ENCODE data around the gene KIAA2012. TPM values are rescaled to one million over a fixed set of nuclear protein-coding genes. Genes with fewer than 3 reads are reported as not detected.
A peak's percentile ranks its signal among the peaks of the same experiment; 100 is the strongest.

The KIAA2012 gene
- total RNA-seq, 2 donors from 2014 or later = not detected

DNA sequence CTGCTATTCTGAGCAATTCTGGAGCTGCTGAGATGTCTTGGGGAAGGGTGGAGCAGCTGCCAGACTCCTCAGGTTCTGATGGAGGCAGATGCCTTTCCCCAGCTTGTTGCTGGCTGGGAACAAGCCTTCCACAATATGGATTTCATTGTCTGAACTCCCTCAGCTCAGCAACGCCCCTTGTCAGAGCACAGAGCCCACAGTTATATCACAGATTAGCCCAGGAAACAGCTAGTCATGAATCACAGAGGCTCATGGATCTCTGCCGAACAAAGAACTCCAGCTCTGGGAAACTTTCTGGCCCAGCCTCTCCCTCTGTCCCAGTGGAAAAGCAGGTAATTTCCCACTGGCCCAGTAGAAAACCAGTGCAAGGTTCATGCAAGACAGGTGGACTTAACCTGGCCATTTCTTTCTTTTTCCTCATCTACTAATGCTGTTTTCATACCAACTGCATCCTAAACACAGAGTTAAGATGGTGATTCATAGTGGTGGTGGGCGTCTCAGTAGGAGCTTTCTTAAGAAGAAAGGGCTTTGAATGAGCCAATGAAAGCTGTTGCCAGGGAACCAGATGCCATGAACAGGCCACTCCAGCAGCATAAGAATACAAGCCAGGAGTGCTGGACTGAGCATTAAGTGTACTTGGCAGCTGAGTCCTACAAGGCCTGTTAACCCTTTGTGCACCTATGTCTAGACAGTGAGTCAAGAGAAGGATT lies 8.7 kb upstream of the KIAA2012 start:
- Mint-ChIP-seq H3K9me3 (no peaks in the 10 kb centered on the region), H3K27ac (no peak overlapping the region), H3K36me3 (no peaks in the 10 kb centered on the region)
- DNase-seq (ENCODE audit: low spot score in 2 of 2) = peak in 1 of 2 donors; percentile 4
- peak; percentile 13 to 77 for ATAC-seq

GRCh38 chr2:202064881-202065230 lies 8.2 kb upstream of the KIAA2012 start:
- ATAC-seq = no peak
- H3K9me3 Mint-ChIP-seq = no peaks in the 10 kb centered on the region

DNA sequence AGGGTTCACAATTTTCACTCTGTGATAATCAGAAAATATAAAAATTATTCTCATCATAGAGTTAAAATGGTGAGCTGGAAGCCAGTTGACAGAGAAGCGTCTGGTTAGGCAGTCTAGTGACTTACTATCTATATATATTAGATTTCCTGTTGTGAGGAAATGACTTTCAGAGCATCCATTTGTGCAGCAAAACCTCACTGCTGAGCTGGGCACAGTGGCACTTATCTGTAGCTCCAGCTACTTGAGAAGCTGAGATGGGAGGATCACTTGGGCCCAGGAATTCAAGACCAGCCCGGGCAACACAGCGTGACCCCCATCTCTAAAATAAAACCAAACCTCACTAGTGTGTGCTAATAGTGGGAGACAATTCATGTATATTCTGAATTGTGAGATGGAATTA lies 7.2 kb upstream of the KIAA2012 start:
- Mint-ChIP-seq H3K9me3 (no peaks in the 10 kb centered on the region), H3K27ac (no peak overlapping the region), H3K36me3 (no peaks in the 10 kb centered on the region)
- ATAC-seq (no peak), DNase-seq (ENCODE audit: low spot score in 2 of 2) (no peak)

More at GRCh38 chr2:202064881-202065230, 8.2 kb upstream of the KIAA2012 start:
- no peak overlapping the region for H3K27ac Mint-ChIP-seq
- DNase-seq (ENCODE audit: low spot score in 2 of 2) = no peak
- H3K36me3 Mint-ChIP-seq = no peaks in the 10 kb centered on the region

DNA sequence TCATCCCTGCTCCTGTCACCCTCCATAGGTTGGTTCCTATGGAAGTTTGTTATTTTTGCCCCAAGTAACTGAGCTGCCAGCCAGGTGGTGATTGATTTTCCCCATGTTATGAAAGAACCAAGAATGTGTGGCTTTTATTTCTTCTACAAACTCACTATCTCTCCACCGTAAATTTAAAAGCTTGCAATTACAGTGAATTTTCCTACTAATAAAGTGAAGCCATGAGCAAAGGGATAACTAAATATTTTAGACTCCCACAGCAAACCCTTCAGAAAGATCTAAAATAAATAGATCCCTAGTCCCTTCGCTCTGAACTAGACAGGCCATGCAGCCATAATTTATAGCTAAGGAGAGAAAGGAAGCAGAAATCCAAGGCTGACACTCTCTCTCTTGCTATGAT lies 6.2 kb upstream of the KIAA2012 start:
- H3K36me3 Mint-ChIP-seq = no peaks in the 10 kb centered on the region
- no peak for ATAC-seq
- no peak overlapping the region for H3K27ac Mint-ChIP-seq
- no peak for DNase-seq (ENCODE audit: low spot score in 2 of 2)
- no peaks in the 10 kb centered on the region for H3K9me3 Mint-ChIP-seq

GRCh38 chr2:202067589-202067988 lies 5.5 kb upstream of the KIAA2012 start:
- Mint-ChIP-seq H3K27ac (no peak overlapping the region), H3K36me3 (no peaks in the 10 kb centered on the region), H3K9me3 (no peaks in the 10 kb centered on the region)
- DNase-seq (ENCODE audit: low spot score in 2 of 2) (no peak), ATAC-seq (no peak)

- ATAC-seq (no peak), DNase-seq (ENCODE audit: low spot score in 2 of 2) (no peak)
- no peaks in the 10 kb centered on the region for H3K36me3 Mint-ChIP-seq
- no peak overlapping the region for H3K27ac Mint-ChIP-seq
- no peaks in the 10 kb centered on the region for H3K9me3 Mint-ChIP-seq
Observed at GRCh38 chr2:202069170-202070067, 3.6 kb upstream of the KIAA2012 start.

- H3K36me3 Mint-ChIP-seq = no peaks in the 10 kb centered on the region
- no peak overlapping the region for H3K27ac Mint-ChIP-seq
- H3K9me3 Mint-ChIP-seq = no peaks in the 10 kb centered on the region
- ATAC-seq = peak in 1 of 2 donors; percentile 74
- no peak for DNase-seq (ENCODE audit: low spot score in 2 of 2)
Observed at GRCh38 chr2:202071107-202071506, 1.9 kb upstream of the KIAA2012 start.

DNA sequence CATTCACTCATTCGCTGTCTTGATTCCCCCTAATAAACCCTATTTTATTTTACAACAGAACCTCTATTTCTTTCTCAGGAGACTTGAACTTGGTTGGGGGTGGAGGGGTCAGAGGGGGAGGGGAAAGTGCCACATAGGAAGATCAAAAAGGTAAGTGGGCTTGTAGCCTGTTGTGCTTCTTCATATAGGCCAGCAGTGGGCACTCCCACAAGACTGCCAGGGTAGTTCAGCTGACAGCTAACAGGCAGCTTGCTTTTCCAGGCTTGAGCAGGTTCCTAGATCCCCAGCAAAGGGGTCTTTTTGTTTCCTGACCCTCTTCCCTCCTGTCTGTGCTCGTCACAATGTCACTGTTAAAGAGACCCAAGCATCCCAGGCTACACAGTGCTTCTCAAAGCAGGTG lies 829 bp upstream of the KIAA2012 start:
- ATAC-seq = no peak
- Mint-ChIP-seq H3K9me3 (no peaks in the 10 kb centered on the region), H3K36me3 (no peaks in the 10 kb centered on the region), H3K27ac (no peak overlapping the region)
- DNase-seq (ENCODE audit: low spot score in 2 of 2) = no peak

- H3K27ac Mint-ChIP-seq = no peak overlapping the region
- H3K36me3 Mint-ChIP-seq = no peaks in the 10 kb centered on the region
Observed at GRCh38 chr2:202074324-202074723, 1.3 kb downstream of the KIAA2012 start.

GRCh38 chr2:202079310-202079709 lies 6.3 kb downstream of the KIAA2012 start:
- DNase-seq (ENCODE audit: low spot score in 2 of 2) = no peak
- peaks cover 0 to 3% of the 10 kb centered on the region in 2 donors for H3K9me3 Mint-ChIP-seq
- ATAC-seq = no peak
- H3K36me3 Mint-ChIP-seq = no peaks in the 10 kb centered on the region
- H3K27ac Mint-ChIP-seq = no peak overlapping the region

More at GRCh38 chr2:202074324-202074723, 1.3 kb downstream of the KIAA2012 start:
- ATAC-seq (no peak), DNase-seq (ENCODE audit: low spot score in 2 of 2) (no peak)
- H3K9me3 Mint-ChIP-seq = no peaks in the 10 kb centered on the region

- no peak overlapping the region for H3K27ac Mint-ChIP-seq
- H3K9me3 Mint-ChIP-seq = peaks cover 0 to 3% of the 10 kb centered on the region in 2 donors
- no peak for ATAC-seq
- no peaks in the 10 kb centered on the region for H3K36me3 Mint-ChIP-seq
- no peak for DNase-seq (ENCODE audit: low spot score in 2 of 2)
Observed at GRCh38 chr2:202084265-202084664, 11.2 kb downstream of the KIAA2012 start.

- Mint-ChIP-seq H3K27ac (no peak overlapping the region), H3K36me3 (no peaks in the 10 kb centered on the region), H3K9me3 (no peaks in the 10 kb centered on the region)
- DNase-seq (ENCODE audit: low spot score in 2 of 2) (no peak), ATAC-seq (no peak)
Observed at GRCh38 chr2:202088777-202089176, 15.7 kb downstream of the KIAA2012 start.

DNA sequence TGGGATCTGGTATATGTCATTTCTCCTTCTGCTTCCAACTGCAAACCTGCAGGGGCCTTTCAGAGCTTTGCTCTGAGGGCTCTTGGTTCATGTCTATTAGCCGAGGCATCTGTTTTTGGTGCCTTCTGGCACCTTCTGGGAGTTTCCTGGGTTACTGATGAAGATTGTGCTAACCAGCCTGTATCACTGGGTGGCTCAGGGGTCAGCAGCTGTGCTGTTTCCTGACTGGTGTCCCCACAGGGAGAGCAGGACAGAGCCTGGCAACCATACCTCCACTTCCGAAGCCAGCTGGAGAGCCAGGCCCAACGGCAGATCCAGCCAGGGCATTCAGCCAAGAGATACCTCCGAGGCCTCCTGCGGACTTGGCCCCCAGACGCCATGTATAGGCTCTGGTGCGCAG lies 17.5 kb downstream of the KIAA2012 start:
- no peak for DNase-seq (ENCODE audit: low spot score in 2 of 2)
- no peak for ATAC-seq
- H3K36me3 Mint-ChIP-seq = no peaks in the 10 kb centered on the region
- no peaks in the 10 kb centered on the region for H3K9me3 Mint-ChIP-seq
- H3K27ac Mint-ChIP-seq = no peak overlapping the region

- ATAC-seq = no peak
- H3K27ac Mint-ChIP-seq = no peak overlapping the region
- no peaks in the 10 kb centered on the region for H3K36me3 Mint-ChIP-seq
- no peaks in the 10 kb centered on the region for H3K9me3 Mint-ChIP-seq
- no peak for DNase-seq (ENCODE audit: low spot score in 2 of 2)
Observed at GRCh38 chr2:202091476-202091875, 18.4 kb downstream of the KIAA2012 start.

- Mint-ChIP-seq H3K9me3 (no peaks in the 10 kb centered on the region), H3K27ac (no peak overlapping the region), H3K36me3 (no peaks in the 10 kb centered on the region)
- DNase-seq (ENCODE audit: low spot score in 2 of 2) = no peak
- ATAC-seq = no peak
Observed at GRCh38 chr2:202094426-202094986, 21.5 kb downstream of the KIAA2012 start.

DNA sequence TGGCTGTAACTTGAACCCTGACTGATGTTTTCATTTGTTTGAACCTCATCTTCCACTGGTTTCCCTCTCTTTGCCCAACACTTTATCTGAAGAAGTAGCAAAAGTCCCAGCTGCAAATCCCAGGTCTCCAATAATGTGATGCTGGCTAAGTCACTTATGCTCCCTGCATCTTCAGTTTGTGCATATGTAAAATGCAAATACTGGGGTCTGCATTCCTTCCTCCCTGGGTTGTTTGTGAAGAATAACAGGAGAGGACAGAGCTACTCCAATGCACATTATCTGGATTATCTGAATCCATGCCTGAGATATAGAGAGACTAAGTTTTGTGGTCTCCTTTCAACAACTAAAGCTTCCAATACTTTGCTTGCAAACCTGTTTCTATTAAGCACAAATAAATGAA lies 22.2 kb downstream of the KIAA2012 start:
- no peak for DNase-seq (ENCODE audit: low spot score in 2 of 2)
- H3K9me3 Mint-ChIP-seq = no peaks in the 10 kb centered on the region
- no peaks in the 10 kb centered on the region for H3K36me3 Mint-ChIP-seq
- ATAC-seq = no peak
- H3K27ac Mint-ChIP-seq = no peak overlapping the region

DNA sequence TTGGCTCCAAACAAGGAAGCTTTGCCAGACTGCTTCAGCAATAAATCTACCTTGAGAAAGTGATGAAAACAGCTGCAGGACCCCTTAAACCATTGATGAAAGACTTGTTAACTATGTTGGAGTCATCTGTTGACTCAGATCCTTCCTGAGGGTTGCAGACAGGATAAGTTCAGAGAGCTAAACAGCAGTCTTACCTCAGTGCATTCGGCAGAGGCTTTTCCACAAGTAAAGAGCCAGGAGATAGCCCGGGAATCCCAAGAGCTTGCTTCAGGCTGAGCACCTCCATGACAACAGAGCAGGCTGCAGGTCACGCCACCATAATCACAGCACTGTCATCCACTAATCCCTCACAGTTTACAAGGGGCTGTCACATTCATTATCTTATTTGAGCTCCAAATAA lies 23.7 kb downstream of the KIAA2012 start:
- Mint-ChIP-seq H3K27ac (peak overlapping the region in 1 of 2 donors; percentile 52), H3K36me3 (no peaks in the 10 kb centered on the region), H3K9me3 (no peaks in the 10 kb centered on the region)
- DNase-seq (ENCODE audit: low spot score in 2 of 2) (no peak), ATAC-seq (no peak)

All from activated naive CD4-positive, alpha-beta T cell treated with anti-CD3 and anti-CD28 coated beads, Interleukin-2, amount 50 U/mL, for 72 hours (primary cell).